Measurements from ENCODE around the gene TRIO. TPM values are rescaled to one million over a fixed set of nuclear protein-coding genes. Genes with fewer than 3 reads are reported as not detected.

Gene TRIO
- total and polyA plus RNA-seq, 2 donors (not counting 3 experiments of a cell fraction or from before 2014, with no cell fraction given) = 82.9 to 248 TPM

GRCh38 chr5:14397717-14398116 is 254.6 kb downstream of the TRIO start:
- H4K20me1 ChIP-seq (replicated peaks; ENCODE audit: control insufficient read depth, extremely low read depth, insufficient read depth, low read length) = no peaks in the 10 kb centered on the region
- intact Hi-C loops (cut with micrococcal nuclease) = loop anchor here (2.0 to 5.0 kb wide), 3 partner anchors 51 to 615 kb away; no protein-coding TSS in a partner anchor
- no peak overlapping the region for H3K4me2 ChIP-seq (ENCODE audit: insufficient read depth, low read length)
- FAIRE-seq (peak; percentile 74), DNase-seq (ENCODE audit: low read depth, low spot score) (peak; percentile 79)
- H3K27ac ChIP-seq (ENCODE audit: insufficient read depth, low read depth, low read length) = peak overlapping the region; percentile 74
- no peaks in the 10 kb centered on the region for H3K27me3 ChIP-seq (ENCODE audit: control insufficient read depth in 2 of 2, insufficient read depth in 2 of 2, low read length in 2 of 2)
- H2AFZ ChIP-seq (ENCODE audit: low read depth, low read length) = no peak overlapping the region
- peaks cover 8 to 11% of the 10 kb centered on the region in 2 experiments for H3K36me3 ChIP-seq (ENCODE audit: control insufficient read depth in 2 of 2, extremely low read depth in 1 of 2, insufficient read depth in 2 of 2, low read length in 2 of 2)
- H3K79me2 ChIP-seq (ENCODE audit: control insufficient read depth, insufficient read depth, low read length) = peaks cover 27% of the 10 kb centered on the region
- POLR2A ChIA-PET = no interaction called here
- TF ChIP-seq JUN (IDR thresholded peaks at IDR 0.05; ENCODE audit: borderline replicate concordance, insufficient read depth, insufficient read length, low read depth) (peak; percentile 3), EZH2 (IDR thresholded peaks at IDR 0.05; ENCODE audit: borderline replicate concordance, low read depth, low read length, severe bottlenecking) (no peak), MAX (IDR thresholded peaks at IDR 0.05; ENCODE audit: insufficient read depth, insufficient read length) (no peak), POLR2AphosphoS5 (IDR thresholded peaks at IDR 0.05; ENCODE audit: insufficient read depth, low read depth, low read length) (peak; percentile 34), CTCF (IDR thresholded peaks at IDR 0.05; ENCODE audit: extremely low read depth in 1 of 2, insufficient read depth in 1 of 2, low read depth in 1 of 2, low read length in 2 of 2) (no peak), POLR2A (IDR thresholded peaks at IDR 0.05; ENCODE audit: low read depth, low read length) (no peak), GATA2 (IDR thresholded peaks at IDR 0.05; ENCODE audit: insufficient read depth, insufficient read length, low read depth, low read length) (no peak), MYC (IDR thresholded peaks at IDR 0.05; ENCODE audit: low read depth, low read length) (no peak)
- no peak overlapping the region for H3K4me3 ChIP-seq (replicated peaks in 1 of 3; ENCODE audit: insufficient read depth in 1 of 3, low read depth in 1 of 3, low read length in 3 of 3)
- no peaks in the 10 kb centered on the region for H3K9me3 ChIP-seq (replicated peaks; ENCODE audit: control insufficient read depth, insufficient read depth, low read length)
- H3K4me1 ChIP-seq (ENCODE audit: control insufficient read depth, extremely low read depth, insufficient read depth, low read length) = peaks cover 42% of the 10 kb centered on the region
- CTCF ChIA-PET = interaction anchor here (0.5 to 7.2 kb wide), 12 partner anchors 9 to 258 kb away, joined by 3 to 177 read pairs (median 4); no protein-coding TSS in a partner anchor
- dilution Hi-C loops (cut with MboI; ENCODE audit: extremely low pct_ligation_motif_present, low sequenced_read_pairs) = loop anchor here (25.0 kb wide), 1 partner anchor 240 kb away; no protein-coding TSS in a partner anchor
- H3K9ac ChIP-seq (replicated peaks; ENCODE audit: extremely low read depth, insufficient read depth, low read length) = peak overlapping the region; percentile 41
- H3K9me1 ChIP-seq (replicated peaks; ENCODE audit: control insufficient read depth, extremely low read depth, insufficient read depth, low read length) = no peaks in the 10 kb centered on the region
- no TSS peak for BruUV-seq (replicated peaks)
